HUES6 (cell line): Measurements from ENCODE around the gene GLT1D1.

Experiments
- H3K27ac ChIP-seq: 2 replicates; pipeline ENCODE4 v1.7.0; 2013; ENCODE audit warnings: low read depth, mild to moderate bottlenecking, low read length, inconsistent platforms
- H3K27me3 ChIP-seq: 2 replicates; pipeline ENCODE4 v1.6.1; 2013; ENCODE audit warnings: low read length; ENCODE audit not compliant: control insufficient read depth, insufficient read depth
- H3K36me3 ChIP-seq: 2 replicates; pipeline ENCODE4 v1.6.1; 2013; ENCODE audit warnings: low read length; ENCODE audit not compliant: control insufficient read depth, insufficient read depth
- H3K4me1 ChIP-seq: 2 replicates; pipeline ENCODE4 v1.6.1; 2013; ENCODE audit warnings: low read length; ENCODE audit not compliant: control insufficient read depth, insufficient read depth
- H3K4me3 ChIP-seq: 2 replicates; pipeline ENCODE4 v1.5.1; 2013; ENCODE audit warnings: low read depth, low read length
- H3K9ac ChIP-seq: one replicate; pipeline ENCODE4 v1.6.1; 2013; ENCODE audit warnings: mild to moderate bottlenecking, low read length
- H3K9me3 ChIP-seq: 2 replicates; pipeline ENCODE4 v1.6.1; 2013; ENCODE audit warnings: low read depth, low read length; ENCODE audit not compliant: control insufficient read depth, insufficient read depth

GLT1D1 gene

GRCh38 chr12:129005829-129006228 is 152.6 kb downstream of the GLT1D1 start:
- Histone ChIP-seq H3K9me3 (no peaks in the 10 kb centered on the region), H3K9ac (no peak overlapping the region), H3K36me3 (no peaks in the 10 kb centered on the region), H3K27ac (no peak overlapping the region), H3K4me3 (no peak overlapping the region), H3K4me1 (no peaks in the 10 kb centered on the region), H3K27me3 (no peaks in the 10 kb centered on the region; the same call in 1 of the 2 replicates)

GRCh38 chr12:129009833-129010622 is 156.8 kb downstream of the GLT1D1 start:
- no peak overlapping the region for H3K27ac ChIP-seq
- no peaks in the 10 kb centered on the region for H3K9me3 ChIP-seq
- no peak overlapping the region for H3K9ac ChIP-seq
- no peaks in the 10 kb centered on the region for H3K36me3 ChIP-seq
- no peak overlapping the region for H3K4me3 ChIP-seq
- no peaks in the 10 kb centered on the region; the same call in 1 of the 2 replicates for H3K27me3 ChIP-seq
- no peaks in the 10 kb centered on the region for H3K4me1 ChIP-seq

- no peak overlapping the region for H3K9ac ChIP-seq
- peaks cover 12% of the 10 kb centered on the region for H3K27me3 ChIP-seq
- H3K27ac ChIP-seq = no peak overlapping the region
- peaks cover 12% of the 10 kb centered on the region; the same call in 1 of the 2 replicates for H3K9me3 ChIP-seq
- no peaks in the 10 kb centered on the region for H3K4me1 ChIP-seq
- H3K36me3 ChIP-seq = no peaks in the 10 kb centered on the region
- no peak overlapping the region for H3K4me3 ChIP-seq
Observed at GRCh38 chr12:129016159-129016558, 162.9 kb downstream of the GLT1D1 start.

GRCh38 chr12:129025055-129025454 is 171.8 kb downstream of the GLT1D1 start:
- Histone ChIP-seq H3K9me3 (peaks cover 3% of the 10 kb centered on the region; the same call in 1 of the 2 replicates), H3K27ac (no peak overlapping the region), H3K36me3 (no peaks in the 10 kb centered on the region), H3K4me1 (no peaks in the 10 kb centered on the region), H3K27me3 (peaks cover 24% of the 10 kb centered on the region), H3K4me3 (no peak overlapping the region), H3K9ac (no peak overlapping the region)

GRCh38 chr12:129028844-129029243 is 175.6 kb downstream of the GLT1D1 start:
- H3K4me3 ChIP-seq = no peak overlapping the region
- H3K27ac ChIP-seq = no peak overlapping the region
- no peaks in the 10 kb centered on the region for H3K9me3 ChIP-seq
- no peaks in the 10 kb centered on the region for H3K36me3 ChIP-seq
- H3K9ac ChIP-seq = no peak overlapping the region
- peaks cover 16% of the 10 kb centered on the region for H3K27me3 ChIP-seq
- H3K4me1 ChIP-seq = peaks cover 4% of the 10 kb centered on the region; the same call in 1 of the 2 replicates
